HG02610 (cell line): Measurements from ENCODE around the gene CETN2.
"Not testable (repeated sequence)": the region's sequence is repeated elsewhere in the genome, so short reads cannot be mapped to it uniquely, and the experiment has no call there.

ENCODE experiments used
- ATAC-seq: cut with Tn5 transposase; IDR thresholded peaks from one replicate; pipeline ENCODE4 v1.9.1; 2021; ENCODE audit warnings: mild to moderate bottlenecking, moderate library complexity; ENCODE audit not compliant: unreplicated experiment

Gene CETN2

GRCh38 chrX:152833378-152833777 lies 2.8 kb upstream of the CETN2 start:
- ATAC-seq = no peak

GRCh38 chrX:152832520-152832919 lies 2.0 kb upstream of the CETN2 start:
- ATAC-seq = no peak

- no peak for ATAC-seq
Measured at GRCh38 chrX:152831391-152831790, 834 bp upstream of the CETN2 start.

GRCh38 chrX:152824841-152825374 lies 5.6 kb downstream of the CETN2 start:
- no peak for ATAC-seq

- no peak for ATAC-seq
Measured at GRCh38 chrX:152823657-152824056, 6.9 kb downstream of the CETN2 start.

GRCh38 chrX:152822383-152823086 lies 8.0 kb downstream of the CETN2 start:
- no peak for ATAC-seq

GRCh38 chrX:152821145-152821765 lies 9.3 kb downstream of the CETN2 start:
- ATAC-seq = no peak

GRCh38 chrX:152819732-152820131 lies 10.8 kb downstream of the CETN2 start:
- no peak for ATAC-seq

- no peak for ATAC-seq
Measured at GRCh38 chrX:152819266-152819665, 11.3 kb downstream of the CETN2 start.

GRCh38 chrX:152818356-152818755 lies 12.2 kb downstream of the CETN2 start:
- ATAC-seq = no peak

GRCh38 chrX:152817078-152817764 lies 13.3 kb downstream of the CETN2 start:
- ATAC-seq = no peak

- ATAC-seq = no peak
Measured at GRCh38 chrX:152814048-152814447, 16.5 kb downstream of the CETN2 start.

GRCh38 chrX:152813206-152813605 lies 17.4 kb downstream of the CETN2 start:
- no peak for ATAC-seq

- ATAC-seq = no peak
Measured at GRCh38 chrX:152810403-152810802, 20.2 kb downstream of the CETN2 start.

GRCh38 chrX:152806035-152806434 lies 24.5 kb downstream of the CETN2 start:
- ATAC-seq = no peak

GRCh38 chrX:152798945-152799344 lies 31.6 kb downstream of the CETN2 start:
- no peak for ATAC-seq

GRCh38 chrX:152787062-152787461 lies 43.5 kb downstream of the CETN2 start:
- ATAC-seq = not testable (repeated sequence)
